ENCODE data around the gene FSTL4.

The FSTL4 gene

GRCh38 chr5:133408322-133408721 is 204.0 kb downstream of the FSTL4 start:
- Mint-ChIP-seq H3K4me3 (no peak overlapping the region), H3K9me3 (no peaks in the 10 kb centered on the region), H3K27me3 (ENCODE audit: low read depth) (peaks cover 22% of the 10 kb centered on the region), H3K36me3 (ENCODE audit: low read depth) (no peaks in the 10 kb centered on the region), H3K27ac (no peak overlapping the region), H3K4me1 (ENCODE audit: low read depth) (no peaks in the 10 kb centered on the region)

GRCh38 chr5:133406977-133407632 is 205.2 kb downstream of the FSTL4 start:
- H3K27me3 Mint-ChIP-seq (ENCODE audit: low read depth) = peaks cover 12% of the 10 kb centered on the region
- no peaks in the 10 kb centered on the region for H3K36me3 Mint-ChIP-seq (ENCODE audit: low read depth)
- no peaks in the 10 kb centered on the region for H3K9me3 Mint-ChIP-seq
- no peak overlapping the region for H3K27ac Mint-ChIP-seq
- H3K4me3 Mint-ChIP-seq = no peak overlapping the region
- H3K4me1 Mint-ChIP-seq (ENCODE audit: low read depth) = no peaks in the 10 kb centered on the region

DNA sequence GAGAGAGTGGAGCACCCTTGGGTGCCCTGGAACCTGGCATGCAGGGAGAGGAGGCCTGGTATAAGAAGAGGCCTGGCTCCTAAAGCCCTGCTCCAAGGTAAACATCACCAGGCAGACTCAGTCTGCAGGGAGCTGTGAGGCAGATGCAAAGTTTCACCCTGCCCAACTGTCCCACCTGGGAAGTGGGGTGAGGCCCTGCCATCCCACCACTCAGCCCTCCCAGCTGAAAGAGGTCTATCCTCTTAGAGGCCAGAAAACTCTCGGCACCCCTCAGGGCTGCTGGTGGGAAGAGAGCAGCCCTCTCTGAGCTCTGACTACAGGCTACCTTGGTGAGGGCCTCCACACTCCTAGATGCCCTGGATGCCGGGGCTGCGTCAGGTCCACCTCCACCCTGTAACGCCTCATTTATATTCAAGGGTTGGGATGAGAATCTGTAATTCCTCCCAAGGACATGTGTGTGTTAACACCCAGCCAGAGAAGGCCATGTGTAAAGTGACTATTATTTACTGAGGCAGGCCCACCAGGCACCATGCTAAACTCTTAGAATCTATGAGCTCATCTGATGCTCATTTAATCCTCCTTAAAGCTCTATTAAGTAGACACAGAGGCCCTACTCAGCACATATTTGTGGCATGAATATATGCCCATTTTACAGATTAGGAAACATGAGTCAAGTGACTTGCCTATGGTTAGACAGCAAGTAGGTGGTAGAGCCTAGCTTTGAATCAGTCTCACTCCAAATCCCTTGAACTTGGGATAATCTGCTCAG is 205.9 kb downstream of the FSTL4 start:
- Mint-ChIP-seq H3K27me3 (ENCODE audit: low read depth) (peaks cover 7% of the 10 kb centered on the region), H3K27ac (no peak overlapping the region), H3K36me3 (ENCODE audit: low read depth) (no peaks in the 10 kb centered on the region), H3K4me1 (ENCODE audit: low read depth) (no peaks in the 10 kb centered on the region), H3K4me3 (no peak overlapping the region), H3K9me3 (no peaks in the 10 kb centered on the region)

GRCh38 chr5:133405275-133406034 is 206.9 kb downstream of the FSTL4 start:
- Mint-ChIP-seq H3K9me3 (no peaks in the 10 kb centered on the region), H3K4me3 (no peak overlapping the region), H3K4me1 (ENCODE audit: low read depth) (no peaks in the 10 kb centered on the region), H3K27me3 (ENCODE audit: low read depth) (no peaks in the 10 kb centered on the region), H3K36me3 (ENCODE audit: low read depth) (no peaks in the 10 kb centered on the region), H3K27ac (no peak overlapping the region)

- Mint-ChIP-seq H3K27me3 (ENCODE audit: low read depth) (no peaks in the 10 kb centered on the region), H3K4me3 (no peak overlapping the region), H3K27ac (no peak overlapping the region), H3K4me1 (ENCODE audit: low read depth) (no peaks in the 10 kb centered on the region), H3K36me3 (ENCODE audit: low read depth) (no peaks in the 10 kb centered on the region), H3K9me3 (no peaks in the 10 kb centered on the region)
Measured at GRCh38 chr5:133404724-133405123, 207.6 kb downstream of the FSTL4 start.

DNA sequence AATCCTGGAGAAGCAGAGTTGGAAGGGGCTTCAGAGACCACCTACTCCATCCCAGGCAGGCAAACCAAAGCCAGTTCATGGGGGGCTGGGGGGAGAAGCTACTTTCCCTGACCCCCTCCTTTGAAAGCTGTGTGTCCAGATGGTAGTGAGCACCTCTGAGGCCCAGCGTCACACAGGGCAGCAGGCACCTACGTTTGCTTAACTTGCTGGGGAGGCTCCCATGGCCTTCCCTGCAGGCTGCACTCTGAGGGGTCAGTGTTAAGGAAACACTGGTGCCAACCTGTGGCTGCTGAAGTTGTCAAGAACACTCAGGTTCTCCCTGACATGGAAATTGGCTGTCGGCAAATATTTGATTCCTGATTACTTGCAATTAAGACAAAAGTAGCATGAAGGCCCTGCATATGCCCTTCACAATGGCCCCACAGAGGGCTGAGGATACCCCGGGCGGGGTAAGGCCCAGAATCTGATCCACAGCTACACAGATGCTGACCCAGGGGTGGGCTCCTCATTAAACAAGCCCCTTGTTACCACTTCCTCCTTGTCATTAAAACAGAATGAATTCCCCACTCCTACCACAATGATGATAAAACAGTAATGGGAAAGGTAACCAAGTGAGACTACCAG is 208.5 kb downstream of the FSTL4 start:
- H3K27me3 Mint-ChIP-seq (ENCODE audit: low read depth) = no peaks in the 10 kb centered on the region
- no peak overlapping the region for H3K4me3 Mint-ChIP-seq
- no peaks in the 10 kb centered on the region for H3K9me3 Mint-ChIP-seq
- no peaks in the 10 kb centered on the region for H3K36me3 Mint-ChIP-seq (ENCODE audit: low read depth)
- H3K27ac Mint-ChIP-seq = no peak overlapping the region
- peaks cover 1% of the 10 kb centered on the region for H3K4me1 Mint-ChIP-seq (ENCODE audit: low read depth)

GRCh38 chr5:133402775-133403174 is 209.6 kb downstream of the FSTL4 start:
- H3K27ac Mint-ChIP-seq = no peak overlapping the region
- H3K4me3 Mint-ChIP-seq = no peak overlapping the region
- no peaks in the 10 kb centered on the region for H3K36me3 Mint-ChIP-seq (ENCODE audit: low read depth)
- H3K27me3 Mint-ChIP-seq (ENCODE audit: low read depth) = no peaks in the 10 kb centered on the region
- peaks cover 6% of the 10 kb centered on the region for H3K4me1 Mint-ChIP-seq (ENCODE audit: low read depth)
- H3K9me3 Mint-ChIP-seq = no peaks in the 10 kb centered on the region

DNA sequence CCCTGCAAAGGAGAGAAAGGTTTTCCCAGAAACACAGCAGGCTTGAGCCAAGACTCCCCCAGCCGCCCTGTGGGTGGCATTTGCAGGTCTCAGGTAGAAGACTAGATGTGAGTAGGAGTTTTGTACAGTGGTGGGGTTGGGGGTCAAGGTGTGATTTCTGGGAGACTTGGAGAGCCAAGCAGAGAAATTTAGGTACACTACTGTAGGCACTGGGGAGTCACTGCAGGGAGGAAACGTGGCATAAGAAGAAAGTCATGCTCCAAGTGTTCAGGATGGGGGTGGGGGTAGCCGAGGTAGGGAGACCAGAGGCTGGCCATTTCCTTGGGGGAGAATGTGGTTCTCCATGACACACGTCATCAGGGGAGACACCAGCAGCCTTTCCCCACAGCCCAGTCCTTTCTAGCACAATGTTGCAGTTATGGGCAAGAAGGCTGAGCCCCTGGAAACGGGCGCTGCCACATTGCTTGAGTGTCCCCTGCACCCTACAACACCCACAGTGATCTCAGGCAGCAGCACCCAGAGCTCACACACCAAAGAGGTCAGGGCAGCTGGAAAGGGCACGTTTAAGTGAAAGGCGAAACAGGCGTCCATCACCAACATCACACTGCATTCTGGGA is 210.5 kb downstream of the FSTL4 start:
- Mint-ChIP-seq H3K9me3 (no peaks in the 10 kb centered on the region), H3K36me3 (ENCODE audit: low read depth) (no peaks in the 10 kb centered on the region), H3K27me3 (ENCODE audit: low read depth) (no peaks in the 10 kb centered on the region), H3K4me1 (ENCODE audit: low read depth) (peaks cover 6% of the 10 kb centered on the region), H3K4me3 (no peak overlapping the region), H3K27ac (no peak overlapping the region)

DNA sequence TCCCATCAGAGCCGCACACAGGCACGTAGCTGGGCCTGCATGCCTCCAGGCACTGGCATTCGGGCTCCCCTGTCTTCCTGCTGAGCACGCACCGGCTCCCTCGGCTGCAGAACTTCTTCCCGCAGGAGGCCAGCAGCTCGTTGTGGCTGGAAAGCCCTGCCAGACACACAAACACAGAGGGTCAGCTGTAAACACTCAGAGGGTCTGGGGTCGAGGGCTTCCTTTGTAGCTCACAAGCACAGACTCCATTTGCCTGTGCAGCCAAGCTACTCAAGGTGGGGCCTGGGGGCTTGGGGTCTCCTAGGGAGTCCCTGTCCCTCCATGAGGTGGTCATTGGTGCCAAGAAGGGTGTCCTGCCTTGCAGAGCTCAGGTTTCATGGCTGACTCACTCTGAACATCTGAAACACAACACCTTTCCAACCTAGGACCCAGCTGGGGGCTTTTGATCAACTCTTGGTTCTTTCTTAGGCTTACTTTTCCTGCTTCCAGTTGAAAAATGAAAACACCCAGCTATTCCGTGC is 211.4 kb downstream of the FSTL4 start:
- H3K9me3 Mint-ChIP-seq = no peaks in the 10 kb centered on the region
- H3K4me3 Mint-ChIP-seq = no peak overlapping the region
- no peak overlapping the region for H3K27ac Mint-ChIP-seq
- no peaks in the 10 kb centered on the region for H3K36me3 Mint-ChIP-seq (ENCODE audit: low read depth)
- peaks cover 9% of the 10 kb centered on the region for H3K4me1 Mint-ChIP-seq (ENCODE audit: low read depth)
- no peaks in the 10 kb centered on the region for H3K27me3 Mint-ChIP-seq (ENCODE audit: low read depth)

GRCh38 chr5:133400120-133400519 is 212.2 kb downstream of the FSTL4 start:
- H3K4me3 Mint-ChIP-seq = no peak overlapping the region
- no peak overlapping the region for H3K27ac Mint-ChIP-seq
- no peaks in the 10 kb centered on the region for H3K9me3 Mint-ChIP-seq
- no peaks in the 10 kb centered on the region for H3K27me3 Mint-ChIP-seq (ENCODE audit: low read depth)
- peaks cover 9% of the 10 kb centered on the region for H3K4me1 Mint-ChIP-seq (ENCODE audit: low read depth)
- no peaks in the 10 kb centered on the region for H3K36me3 Mint-ChIP-seq (ENCODE audit: low read depth)

DNA sequence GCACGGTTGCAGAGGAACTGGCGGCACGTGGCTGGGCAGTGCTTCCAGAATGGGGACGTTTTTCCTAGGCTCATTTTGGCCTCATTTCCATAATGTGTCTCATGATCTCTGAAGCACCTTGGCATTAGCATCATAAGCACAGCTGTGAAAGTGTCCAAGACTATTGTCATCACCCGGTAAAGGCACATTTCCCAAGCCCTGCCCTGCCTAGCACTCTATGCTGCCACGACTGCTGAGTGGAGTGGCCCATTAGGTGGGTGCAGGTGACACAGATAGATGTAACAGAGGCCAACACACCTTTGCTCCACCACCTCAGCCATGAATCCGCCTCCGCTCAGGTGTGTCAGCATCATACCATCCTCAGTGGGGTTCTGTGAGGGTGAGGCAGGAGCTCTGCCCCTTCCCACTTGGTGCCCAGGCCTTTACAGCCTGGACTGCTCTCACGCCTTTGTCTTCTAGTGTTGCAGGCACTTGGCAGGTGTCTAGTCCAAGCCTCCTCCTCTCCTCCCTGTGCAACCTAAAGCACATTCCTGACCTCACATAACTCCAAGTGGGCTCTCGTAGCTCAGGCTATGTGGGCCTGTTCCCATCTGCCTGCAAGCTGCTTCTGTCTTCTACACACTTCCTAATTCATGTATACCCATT is 213.0 kb downstream of the FSTL4 start:
- Mint-ChIP-seq H3K4me1 (ENCODE audit: low read depth) (peaks cover 9% of the 10 kb centered on the region), H3K9me3 (no peaks in the 10 kb centered on the region), H3K27me3 (ENCODE audit: low read depth) (no peaks in the 10 kb centered on the region), H3K27ac (no peak overlapping the region), H3K4me3 (no peak overlapping the region), H3K36me3 (ENCODE audit: low read depth) (no peaks in the 10 kb centered on the region)

DNA sequence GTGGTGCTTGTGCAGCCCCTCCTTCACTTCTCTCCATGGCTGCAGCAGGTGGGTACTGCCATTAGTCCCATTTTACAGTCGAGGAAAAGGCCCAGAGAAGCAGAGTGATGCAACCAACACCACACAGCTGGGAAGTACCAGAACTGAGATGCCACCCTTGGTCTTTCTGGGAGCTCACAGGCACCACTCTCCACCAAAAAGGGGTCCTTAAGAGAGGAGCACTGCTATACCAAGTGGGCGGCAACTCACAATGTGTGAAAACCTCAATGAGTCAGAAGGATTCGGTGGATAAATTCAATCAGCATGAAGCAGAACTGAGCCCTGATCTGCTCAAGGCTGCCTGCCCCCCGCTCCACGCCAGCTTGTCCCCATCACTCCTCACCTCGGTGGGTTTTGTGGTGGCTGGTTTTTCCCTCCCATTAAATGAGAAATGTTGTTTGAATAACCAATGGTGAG is 213.7 kb downstream of the FSTL4 start:
- no peak overlapping the region for H3K4me3 Mint-ChIP-seq
- no peak overlapping the region for H3K27ac Mint-ChIP-seq

GRCh38 chr5:133397990-133398645 is 214.2 kb downstream of the FSTL4 start:
- Mint-ChIP-seq H3K4me3 (no peak overlapping the region), H3K4me1 (ENCODE audit: low read depth) (peaks cover 9% of the 10 kb centered on the region), H3K36me3 (ENCODE audit: low read depth) (no peaks in the 10 kb centered on the region), H3K27ac (no peak overlapping the region), H3K9me3 (no peaks in the 10 kb centered on the region), H3K27me3 (ENCODE audit: low read depth) (no peaks in the 10 kb centered on the region)

More for the DNA sequence above, 213.7 kb downstream of the FSTL4 start:
- Mint-ChIP-seq H3K36me3 (ENCODE audit: low read depth) (no peaks in the 10 kb centered on the region), H3K9me3 (no peaks in the 10 kb centered on the region), H3K4me1 (ENCODE audit: low read depth) (peaks cover 9% of the 10 kb centered on the region), H3K27me3 (ENCODE audit: low read depth) (no peaks in the 10 kb centered on the region)

All from T-helper 1 cell treated with Interleukin-12 subunit alpha and Interleukin-12 subunit beta and Interleukin-4 antibody, amounts not matched to agents 30 μg/mL and 1 μg/mL, for 36 hours (primary cell).